ENCODE results near the gene NMU. TPM values are rescaled to one million over a fixed set of nuclear protein-coding genes. Genes with fewer than 3 reads are reported as not detected.
"Not testable (repeated sequence)": the region's sequence is repeated elsewhere in the genome, so short reads cannot be mapped to it uniquely, and the experiment has no call there.

The NMU gene, protein sequence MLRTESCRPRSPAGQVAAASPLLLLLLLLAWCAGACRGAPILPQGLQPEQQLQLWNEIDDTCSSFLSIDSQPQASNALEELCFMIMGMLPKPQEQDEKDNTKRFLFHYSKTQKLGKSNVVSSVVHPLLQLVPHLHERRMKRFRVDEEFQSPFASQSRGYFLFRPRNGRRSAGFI
- total RNA-seq (2014; rRNA removed; shearing (Covaris generic)): 38.9 and 55.0 TPM in 2 replicates

GRCh38 chr4:55635741-55636655, at the start of gene NMU:
TSS of gene NMU (minus strand) at chr4:55636298. CDS start at chr4:55636192, 106 bp downstream.
- DNase-seq (ENCODE audit: low spot score): peak; percentile 38

- DNase-seq (ENCODE audit: low spot score): no peak
Measured at GRCh38 chr4:55684276-55684675, 48.2 kb upstream of the NMU start.

DNA sequence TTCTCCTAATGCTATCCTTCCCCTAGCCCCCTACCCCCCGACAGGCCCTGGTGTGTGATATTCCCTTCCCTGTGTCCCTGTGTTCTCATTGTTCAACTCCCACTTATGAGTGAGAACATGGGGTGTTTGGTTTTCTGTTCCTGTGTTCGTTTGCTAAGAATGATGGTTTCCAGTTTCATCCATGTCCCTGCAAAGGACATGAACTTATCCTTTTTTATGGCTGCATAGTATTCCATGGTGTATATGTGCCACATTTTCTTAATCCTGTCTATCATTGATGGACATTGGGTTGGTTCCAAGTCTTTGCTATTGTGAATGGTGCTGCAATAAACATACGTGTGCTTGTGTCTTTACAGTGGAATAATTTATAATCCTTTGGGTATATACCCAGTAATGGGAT, 46.7 kb upstream of the NMU start:
- DNase-seq (ENCODE audit: low spot score): not testable (repeated sequence)

DNA sequence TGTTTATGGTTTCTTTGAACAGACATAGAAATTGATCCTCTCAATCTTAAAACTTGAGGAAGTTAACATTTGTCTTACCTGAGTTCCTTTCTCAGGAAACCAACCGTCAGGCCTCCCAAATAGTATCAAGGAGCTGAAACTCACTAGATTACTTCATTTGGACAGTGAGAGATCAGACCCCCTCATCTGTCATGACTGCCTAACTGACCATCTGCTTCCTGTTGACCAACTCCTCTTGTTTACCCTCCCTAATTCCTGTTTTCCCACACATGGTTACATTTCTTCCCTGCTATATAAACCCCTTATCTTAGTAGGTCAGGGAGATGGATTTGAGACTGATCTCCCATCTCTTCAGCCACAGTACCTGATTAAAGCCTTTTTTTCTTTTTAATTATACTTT, 46.2 kb upstream of the NMU start:
- no peak for DNase-seq (ENCODE audit: low spot score)

GRCh38 chr4:55681430-55681829, 45.3 kb upstream of the NMU start:
- DNase-seq (ENCODE audit: low spot score): no peak

DNA sequence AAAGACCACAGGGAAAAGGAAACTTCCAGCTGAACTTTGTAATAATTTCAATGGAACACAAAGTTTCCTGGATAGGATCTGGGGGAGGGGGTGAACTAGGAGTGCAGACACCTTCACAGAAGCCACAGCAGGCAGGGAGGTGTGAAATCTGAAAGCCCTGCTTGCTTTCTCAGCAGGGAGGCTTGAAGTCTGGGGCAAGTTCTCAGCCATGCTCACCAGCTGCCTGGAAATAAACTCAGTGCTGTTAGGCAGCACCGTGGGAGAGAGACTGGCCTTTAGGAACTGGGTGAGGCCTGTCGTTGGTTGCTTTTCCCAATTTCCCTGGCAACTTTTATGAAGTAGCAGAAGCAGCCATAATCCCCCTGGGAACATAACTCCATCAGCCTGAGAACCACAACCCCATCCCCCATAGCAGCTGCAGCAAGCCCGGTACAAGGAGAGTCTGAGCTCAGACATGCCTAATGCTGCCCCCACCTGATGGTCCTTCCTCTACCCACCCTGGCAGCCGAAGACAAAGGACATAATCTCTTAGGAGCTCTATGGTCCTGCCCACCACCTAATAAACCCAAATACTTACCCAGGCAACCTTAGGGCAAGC, 39.2 kb upstream of the NMU start:
- DNase-seq (ENCODE audit: low spot score): no peak

- DNase-seq (ENCODE audit: low spot score): no peak
Measured at GRCh38 chr4:55673424-55673823, 37.3 kb upstream of the NMU start.

- DNase-seq (ENCODE audit: low spot score): no peak
Measured at GRCh38 chr4:55671667-55672066, 35.6 kb upstream of the NMU start.

- no peak for DNase-seq (ENCODE audit: low spot score)
Measured at GRCh38 chr4:55670695-55671094, 34.6 kb upstream of the NMU start.

DNA sequence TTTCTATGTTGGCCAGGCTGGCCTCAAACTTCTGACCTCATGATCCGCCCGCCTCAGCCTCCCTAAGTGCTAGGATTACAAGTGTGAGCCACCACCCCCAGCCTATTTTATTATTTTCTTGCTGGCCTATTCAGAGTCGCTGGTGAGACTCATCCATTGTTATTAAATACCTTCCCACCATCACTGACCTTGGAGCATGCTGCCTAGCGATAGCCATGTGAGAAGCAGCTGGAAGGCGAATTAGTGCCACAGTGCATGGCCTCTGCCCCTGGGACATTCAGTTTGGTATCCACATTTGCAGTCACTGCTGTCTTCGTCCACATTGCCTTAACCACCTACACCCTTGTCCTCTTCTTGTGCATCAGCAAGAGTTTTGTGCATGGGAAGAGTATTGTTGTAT, 32.4 kb upstream of the NMU start:
- no peak for DNase-seq (ENCODE audit: low spot score)

- DNase-seq (ENCODE audit: low spot score): no peak
Measured at GRCh38 chr4:55666535-55666934, 30.4 kb upstream of the NMU start.

DNA sequence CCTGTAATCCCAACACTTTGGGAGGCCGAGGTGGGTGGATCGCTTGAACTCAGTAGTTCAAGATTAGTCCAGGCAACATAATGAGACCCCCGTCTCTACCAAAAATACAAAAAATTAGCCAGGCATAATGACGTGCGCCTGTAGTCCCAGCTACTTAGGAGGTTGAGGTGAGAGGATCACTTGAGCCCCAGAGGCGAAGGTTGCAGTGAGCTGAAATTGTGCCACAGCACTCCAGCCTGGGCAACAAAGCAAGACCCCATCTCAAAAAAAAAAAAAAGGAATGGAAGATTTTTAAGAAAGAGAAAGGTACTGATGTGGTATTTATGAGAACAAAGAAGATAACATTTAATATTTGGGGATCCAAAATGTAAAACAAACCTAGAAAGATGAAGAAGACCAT, 27.0 kb upstream of the NMU start:
- DNase-seq (ENCODE audit: low spot score): no peak

GRCh38 chr4:55661398-55662056, 25.4 kb upstream of the NMU start:
- DNase-seq (ENCODE audit: low spot score): no peak

- DNase-seq (ENCODE audit: low spot score): no peak
Measured at GRCh38 chr4:55658657-55659056, 22.6 kb upstream of the NMU start.

GRCh38 chr4:55654131-55654530, 18.0 kb upstream of the NMU start:
- no peak for DNase-seq (ENCODE audit: low spot score)

DNA sequence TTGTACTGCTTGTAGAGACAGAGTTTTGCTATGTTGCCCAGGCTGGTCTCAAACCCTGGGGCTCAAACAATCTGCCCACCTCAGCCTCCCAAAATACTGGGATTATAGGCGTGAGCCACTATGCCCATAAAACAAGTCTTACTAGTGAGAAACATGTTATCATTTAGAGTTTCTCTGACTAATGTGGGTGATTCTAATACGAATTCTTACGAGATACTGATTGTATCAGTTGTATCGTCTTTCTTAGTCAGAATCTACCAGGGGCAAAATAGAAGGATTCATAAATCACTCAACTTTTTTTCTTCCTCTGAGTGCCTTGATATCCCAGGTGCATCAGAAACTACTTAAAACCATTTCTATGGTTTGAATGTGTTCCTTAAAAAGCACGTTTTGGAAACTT, 14.4 kb upstream of the NMU start:
- DNase-seq (ENCODE audit: low spot score): no peak

GRCh38 chr4:55637272-55637820, 1.2 kb upstream of the NMU start:
- no peak for DNase-seq (ENCODE audit: low spot score)

GRCh38 chr4:55636656-55636999, 530 bp upstream of the NMU start:
- no peak for DNase-seq (ENCODE audit: low spot score)

- DNase-seq (ENCODE audit: low spot score): no peak
Measured at GRCh38 chr4:55635282-55635681, 816 bp downstream of the NMU start.

- DNase-seq (ENCODE audit: low spot score): no peak
Measured at GRCh38 chr4:55634417-55635128, 1.5 kb downstream of the NMU start.

DNA sequence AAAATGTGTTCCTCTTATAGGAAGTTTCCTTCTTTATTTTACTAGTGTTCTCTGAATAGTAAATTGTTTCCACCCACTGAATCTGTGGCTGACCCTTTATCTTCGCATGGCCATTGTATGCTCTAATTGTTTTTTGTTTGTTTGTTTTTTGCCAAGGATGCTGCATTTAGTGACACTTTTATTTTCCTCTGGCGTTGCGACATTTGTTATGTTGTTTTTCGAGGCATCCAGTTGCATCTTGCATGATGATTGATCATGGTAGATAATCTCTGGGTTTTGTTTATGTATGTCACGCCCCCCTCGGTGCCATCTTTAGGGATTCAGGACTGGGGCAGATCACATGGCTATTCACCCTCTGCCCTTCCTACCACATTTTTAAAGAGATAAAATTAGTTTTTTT, 2.2 kb downstream of the NMU start:
- no peak for DNase-seq (ENCODE audit: low spot score)

- no peak for DNase-seq (ENCODE audit: low spot score)
Measured at GRCh38 chr4:55625835-55626234, 10.3 kb downstream of the NMU start.
